ENCODE data around the gene STYXL1.

Gene STYXL1

DNA sequence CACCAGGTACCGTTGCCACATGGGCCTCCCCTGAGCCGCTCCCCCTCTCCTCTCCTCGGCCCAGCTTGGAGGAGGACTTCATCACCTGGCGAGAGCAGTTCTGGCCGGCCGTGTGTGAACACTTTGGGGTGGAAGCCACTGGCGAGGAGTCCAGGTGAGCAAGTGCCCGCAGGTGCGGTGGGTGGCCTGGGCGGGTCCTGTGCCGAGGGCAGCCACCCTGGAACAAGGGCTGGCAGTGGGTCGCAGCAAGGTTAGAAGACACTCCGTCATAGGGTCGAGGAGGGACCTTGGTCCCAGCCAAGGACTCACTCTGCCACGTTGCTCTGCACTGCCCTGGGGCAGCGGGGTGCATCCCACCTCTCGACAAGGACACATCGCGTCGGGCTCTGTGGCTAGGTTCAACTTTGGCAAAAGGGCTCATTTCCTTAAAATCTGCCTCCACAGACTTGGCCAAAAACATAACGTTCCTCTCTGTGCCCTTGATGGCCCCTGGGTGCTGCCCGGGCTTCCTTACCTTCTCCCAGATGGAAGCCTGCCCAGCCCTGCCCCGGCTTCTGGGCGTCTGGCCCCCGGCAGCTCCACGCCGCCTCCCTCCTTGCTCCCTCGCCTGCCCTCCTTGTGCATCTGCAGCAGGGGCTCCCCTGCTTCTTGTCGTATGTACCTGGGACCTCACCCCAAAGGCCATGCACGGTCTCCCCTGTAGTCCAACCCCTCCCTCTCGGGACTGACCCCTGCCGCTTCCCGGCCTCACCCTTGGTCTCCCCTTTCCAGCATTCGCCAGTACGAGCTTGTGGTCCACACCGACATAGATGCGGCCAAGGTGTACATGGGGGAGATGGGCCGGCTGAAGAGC lies 66.1 kb downstream of the STYXL1 start:
- no peak for TF ChIP-seq CTCF (IDR thresholded peaks at IDR 0.05; ENCODE audit: poor library complexity, severe bottlenecking)
- Histone ChIP-seq H3K36me3 (ENCODE audit: low read depth) (peaks cover 20% of the 10 kb centered on the region), H3K4me1 (ENCODE audit: insufficient read depth, poor library complexity, severe bottlenecking) (no peaks in the 10 kb centered on the region), H3K4me3 (ENCODE audit: severe bottlenecking) (no peak overlapping the region), H3K27ac (ENCODE audit: poor library complexity, severe bottlenecking) (no peak overlapping the region), H3K9me3 (ENCODE audit: severe bottlenecking) (no peaks in the 10 kb centered on the region), H3K27me3 (ENCODE audit: insufficient read depth, poor library complexity, severe bottlenecking) (no peaks in the 10 kb centered on the region)
- ATAC-seq (ENCODE audit: low read depth) (no peak), DNase-seq (ENCODE audit: low spot score) (no peak)

DNA sequence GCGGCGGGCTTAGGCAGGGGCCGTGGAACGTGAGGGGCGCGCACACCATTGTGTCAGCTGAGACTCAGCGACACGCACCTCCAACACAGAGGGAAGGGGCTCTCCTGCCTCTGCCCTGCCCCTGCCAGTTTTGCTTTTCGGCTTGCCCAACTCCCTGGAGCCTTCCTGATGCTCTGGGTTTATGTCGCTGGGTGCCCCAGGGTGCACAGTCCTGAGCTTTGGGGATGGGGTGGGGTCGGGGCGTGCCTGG lies 66.7 kb downstream of the STYXL1 start:
- ATAC-seq (ENCODE audit: low read depth) (no peak), DNase-seq (ENCODE audit: low spot score) (no peak)
- Histone ChIP-seq H3K4me1 (ENCODE audit: insufficient read depth, poor library complexity, severe bottlenecking) (no peaks in the 10 kb centered on the region), H3K4me3 (ENCODE audit: severe bottlenecking) (no peak overlapping the region), H3K27ac (ENCODE audit: poor library complexity, severe bottlenecking) (no peak overlapping the region), H3K9me3 (ENCODE audit: severe bottlenecking) (no peaks in the 10 kb centered on the region), H3K36me3 (ENCODE audit: low read depth) (peaks cover 20% of the 10 kb centered on the region), H3K27me3 (ENCODE audit: insufficient read depth, poor library complexity, severe bottlenecking) (no peaks in the 10 kb centered on the region)
- no peak for TF ChIP-seq CTCF (IDR thresholded peaks at IDR 0.05; ENCODE audit: poor library complexity, severe bottlenecking)

GRCh38 chr7:75980430-75981202 lies 67.2 kb downstream of the STYXL1 start:
- TF ChIP-seq CTCF (IDR thresholded peaks at IDR 0.05; ENCODE audit: poor library complexity, severe bottlenecking) = no peak
- no peak for DNase-seq (ENCODE audit: low spot score)

DNA sequence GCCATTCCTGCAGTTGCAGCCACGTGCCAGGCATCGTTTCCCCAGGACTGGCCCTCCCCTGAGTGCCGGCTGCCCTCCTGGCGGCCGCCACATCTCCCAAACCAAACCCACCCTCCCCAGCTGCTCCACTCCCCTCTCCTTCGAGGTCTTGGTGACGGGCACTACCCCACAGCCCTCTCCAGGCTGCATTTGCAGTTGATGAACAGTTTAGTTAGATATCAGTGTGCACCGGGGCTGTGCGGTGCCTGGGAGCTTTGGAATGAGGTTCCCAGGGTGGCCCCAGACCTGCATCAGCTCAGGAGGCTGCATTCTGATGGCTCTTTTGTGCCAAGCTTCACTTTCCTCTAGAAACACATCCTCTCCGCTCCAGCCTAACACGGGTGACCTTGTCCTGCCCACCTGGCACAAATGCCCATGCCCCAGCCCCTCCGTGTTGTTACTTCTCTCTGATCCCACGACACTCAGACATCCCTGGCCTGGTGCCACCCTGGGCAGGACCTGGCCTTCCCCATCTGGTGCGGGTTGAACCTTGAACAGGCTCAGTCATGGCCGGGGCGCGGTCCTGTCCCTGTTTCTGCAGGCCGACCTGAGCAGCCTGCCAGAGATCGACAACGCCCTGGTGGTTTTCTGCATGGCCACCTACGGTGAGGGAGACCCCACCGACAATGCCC lies 67.9 kb downstream of the STYXL1 start:
- no peak overlapping the region for H3K4me3 ChIP-seq (ENCODE audit: severe bottlenecking)
- DNase-seq (ENCODE audit: low spot score) (no peak), ATAC-seq (ENCODE audit: low read depth) (no peak)
- no peak overlapping the region for H3K27ac ChIP-seq (ENCODE audit: poor library complexity, severe bottlenecking)
- no peaks in the 10 kb centered on the region for H3K4me1 ChIP-seq (ENCODE audit: insufficient read depth, poor library complexity, severe bottlenecking)
- TF ChIP-seq CTCF (IDR thresholded peaks at IDR 0.05; ENCODE audit: poor library complexity, severe bottlenecking) = no peak
- peaks cover 16% of the 10 kb centered on the region for H3K36me3 ChIP-seq (ENCODE audit: low read depth)
- no peaks in the 10 kb centered on the region for H3K27me3 ChIP-seq (ENCODE audit: insufficient read depth, poor library complexity, severe bottlenecking)
- H3K9me3 ChIP-seq (ENCODE audit: severe bottlenecking) = no peaks in the 10 kb centered on the region

More at GRCh38 chr7:75980430-75981202, 67.2 kb downstream of the STYXL1 start:
- Histone ChIP-seq H3K4me1 (ENCODE audit: insufficient read depth, poor library complexity, severe bottlenecking) (no peaks in the 10 kb centered on the region), H3K4me3 (ENCODE audit: severe bottlenecking) (no peak overlapping the region), H3K9me3 (ENCODE audit: severe bottlenecking) (no peaks in the 10 kb centered on the region), H3K27ac (ENCODE audit: poor library complexity, severe bottlenecking) (no peak overlapping the region), H3K36me3 (ENCODE audit: low read depth) (peaks cover 20% of the 10 kb centered on the region), H3K27me3 (ENCODE audit: insufficient read depth, poor library complexity, severe bottlenecking) (no peaks in the 10 kb centered on the region)
- no peak for ATAC-seq (ENCODE audit: low read depth)
